HT-29 (cell line): ENCODE results near the gene DACH1. TPM values are rescaled to one million over a fixed set of nuclear protein-coding genes. Genes with fewer than 3 reads are reported as not detected.

Experiments used
- DNase-seq: peaks from one replicate; pipeline ENCODE4 v3.0.0-alpha.2; 2015; ENCODE audit warnings: low spot score
- total RNA-seq: library from RNA; depleted of rRNA; stranded (reverse); fragments of >200 nt; shearing (Covaris generic); gene quantifications from 2 replicates; pipeline ENCODE4 v1.2.3, GENCODE V29; 2014

The DACH1 gene
- total RNA-seq, 1 experiment from 2014 or later = 0.48 TPM

DNA sequence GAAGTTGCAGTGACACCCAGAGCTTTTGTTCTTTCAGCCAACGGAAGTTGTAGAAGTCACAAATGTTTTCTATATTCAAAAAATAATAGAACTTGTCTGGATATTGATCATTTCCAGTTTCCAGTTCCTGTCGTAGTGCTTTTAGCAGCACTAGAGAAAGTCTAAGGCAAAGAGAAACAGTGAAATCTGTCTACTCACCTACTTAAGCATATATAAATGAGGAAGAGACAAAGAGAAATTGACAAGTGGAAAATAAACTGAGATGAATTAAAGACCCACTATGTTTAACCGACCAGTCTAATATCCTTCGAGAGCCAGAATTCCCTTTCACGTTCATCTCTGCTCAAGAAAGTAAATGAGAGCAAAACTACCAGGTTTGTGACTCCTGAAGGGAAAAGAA is 36.7 kb downstream of the DACH1 start:
- DNase-seq = no peak

DNA sequence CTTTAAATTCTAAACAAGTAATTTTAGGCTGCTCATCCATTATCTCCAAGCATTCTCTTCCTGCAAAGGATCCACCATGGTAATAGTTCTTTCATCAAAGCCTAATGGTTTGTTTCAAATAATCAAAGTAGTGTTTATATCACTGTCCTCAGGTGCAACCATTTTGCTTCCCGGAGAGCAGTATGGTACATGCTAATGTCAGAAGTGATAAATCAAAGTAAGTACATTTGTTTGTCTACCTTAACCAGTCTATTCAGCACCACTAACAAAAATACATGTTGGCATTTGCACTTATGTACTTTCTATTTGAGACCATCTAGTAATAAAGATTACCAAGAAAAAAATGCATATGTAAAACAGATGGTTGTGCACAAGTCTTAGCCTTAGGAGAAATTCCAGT is 37.5 kb downstream of the DACH1 start:
- no peak for DNase-seq

- no peak for DNase-seq
These were observed 38.4 kb downstream of the DACH1 start for GRCh38 chr13:71828564-71828963.

GRCh38 chr13:71828117-71828516 is 38.9 kb downstream of the DACH1 start:
- DNase-seq = no peak

DNA sequence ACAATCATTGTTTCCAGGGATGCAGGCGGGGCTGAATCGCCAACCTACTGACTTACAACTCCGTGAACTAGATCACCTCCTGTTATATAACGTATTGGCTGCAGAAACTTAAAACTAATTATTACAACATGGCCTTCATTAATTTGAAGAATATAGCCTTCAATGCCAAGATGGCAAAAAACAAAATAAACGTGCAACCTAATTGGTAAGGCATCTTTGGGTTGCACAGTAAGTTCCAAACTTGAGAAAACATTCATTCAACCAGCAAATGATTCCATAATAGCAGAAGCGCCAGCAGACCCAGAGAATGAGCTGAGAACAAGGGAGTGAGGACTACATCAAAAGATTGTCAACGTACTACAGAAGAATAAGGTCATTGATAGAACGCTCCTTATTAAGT is 39.8 kb downstream of the DACH1 start:
- no peak for DNase-seq

DNA sequence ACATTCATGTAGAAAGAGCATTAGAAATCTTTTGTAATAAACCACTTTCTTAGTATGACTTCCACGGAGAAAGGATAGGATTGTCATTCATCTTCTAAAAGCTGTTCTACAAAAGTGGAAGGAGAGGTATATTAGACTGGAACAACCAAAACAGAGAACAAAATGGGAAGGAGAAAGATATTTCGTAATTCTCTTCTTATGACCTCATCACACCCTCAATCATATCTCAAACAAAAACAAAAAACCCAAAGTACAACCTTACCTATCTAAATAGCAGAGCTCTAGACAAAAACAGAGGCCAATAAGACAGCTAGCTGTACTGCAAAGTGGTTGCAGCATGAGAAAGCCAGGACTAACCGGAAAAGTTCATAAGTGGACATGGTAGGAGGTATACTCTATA is 46.3 kb downstream of the DACH1 start:
- DNase-seq = no peak

GRCh38 chr13:71817335-71817734 is 49.7 kb downstream of the DACH1 start:
- DNase-seq = no peak

DNA sequence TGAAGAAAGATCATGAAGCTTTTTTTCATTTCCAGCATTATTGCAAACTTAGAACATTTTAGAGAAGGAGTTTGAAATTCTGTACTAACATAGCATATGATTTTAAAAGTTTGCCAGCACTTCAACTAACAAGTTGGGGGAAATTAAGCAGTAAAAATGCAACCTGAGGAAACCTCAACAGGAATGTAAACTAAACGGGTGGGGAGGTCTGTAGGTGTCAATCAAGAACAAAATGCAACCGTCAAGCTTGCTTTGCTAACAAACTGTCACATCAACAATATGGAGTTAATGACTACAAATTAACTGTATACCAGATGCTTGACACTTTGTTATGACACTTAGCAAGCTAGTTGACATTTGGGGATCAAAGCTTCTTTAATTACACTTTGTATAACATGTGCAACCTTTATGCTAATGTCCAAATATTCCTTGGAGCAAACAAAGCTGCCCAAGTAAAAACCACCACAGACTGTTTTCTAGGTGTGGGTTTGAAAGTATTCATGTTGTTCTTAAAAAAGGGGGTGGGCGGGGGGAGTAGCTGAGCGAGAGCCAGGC is 52.1 kb downstream of the DACH1 start:
- no peak for DNase-seq

GRCh38 chr13:71813187-71813586 is 53.8 kb downstream of the DACH1 start:
- no peak for DNase-seq

DNA sequence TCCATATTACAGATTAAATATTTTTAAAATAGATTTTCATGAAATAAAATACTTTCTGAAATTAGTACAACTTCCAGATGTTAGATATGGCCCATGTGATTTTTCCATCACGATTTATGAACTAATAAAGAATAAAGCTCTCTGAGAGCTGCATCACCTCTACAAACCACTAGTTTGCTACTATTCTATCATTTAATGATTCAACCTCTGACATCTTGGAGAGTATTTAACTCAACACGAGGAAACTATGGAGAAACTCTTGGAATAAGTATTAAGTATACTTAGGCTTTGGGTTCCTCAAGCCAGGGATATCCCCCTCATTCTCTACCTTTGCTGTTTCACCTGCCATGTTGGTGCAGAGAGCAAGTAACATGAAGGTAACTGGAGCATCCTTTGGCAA is 55.7 kb downstream of the DACH1 start:
- DNase-seq = no peak

- no peak for DNase-seq
These were observed 58.3 kb downstream of the DACH1 start for GRCh38 chr13:71808708-71809107.

DNA sequence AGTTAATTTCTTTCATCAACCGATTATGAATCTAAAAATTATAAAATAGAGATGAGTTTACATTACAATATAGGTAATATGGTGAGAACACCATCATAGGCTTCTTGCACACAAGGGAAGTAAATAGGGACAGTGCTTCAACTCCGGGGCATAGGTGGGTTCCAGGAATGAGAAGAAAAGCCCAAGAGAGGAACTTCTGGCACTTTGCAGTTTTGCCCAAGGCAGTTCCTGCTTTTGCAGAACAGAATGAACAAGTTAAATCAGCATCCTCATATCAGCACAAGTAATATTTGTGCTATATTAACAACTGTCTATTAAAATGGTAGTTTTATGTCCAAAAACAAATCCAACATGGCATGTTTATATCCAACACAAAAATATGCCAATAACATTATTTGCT is 60.1 kb downstream of the DACH1 start:
- DNase-seq = no peak

- DNase-seq = no peak
These were observed 63.9 kb downstream of the DACH1 start for GRCh38 chr13:71803066-71803465.

GRCh38 chr13:71801781-71802180 is 65.2 kb downstream of the DACH1 start:
- no peak for DNase-seq

GRCh38 chr13:71801165-71801760 is 65.7 kb downstream of the DACH1 start:
- no peak for DNase-seq

DNA sequence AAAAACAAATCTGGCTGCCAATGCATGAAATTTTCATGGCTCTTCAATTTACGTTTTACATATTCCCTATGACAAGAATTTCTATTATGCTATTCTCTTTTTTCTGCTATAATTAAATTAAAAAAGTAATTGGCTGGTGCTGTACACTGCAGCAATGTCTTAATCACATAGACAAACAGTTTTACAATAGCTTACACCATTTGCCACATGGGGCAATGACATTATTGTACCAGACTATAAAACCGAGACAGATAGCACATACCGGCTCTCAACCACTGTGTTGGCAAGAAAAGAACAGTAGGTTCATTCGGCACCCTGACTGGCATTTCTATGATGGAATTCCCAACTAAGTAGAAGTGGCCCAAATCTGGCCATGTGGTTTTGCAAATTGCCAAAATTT is 67.7 kb downstream of the DACH1 start:
- no peak for DNase-seq

- no peak for DNase-seq
These were observed 68.3 kb downstream of the DACH1 start for GRCh38 chr13:71798707-71799106.

DNA sequence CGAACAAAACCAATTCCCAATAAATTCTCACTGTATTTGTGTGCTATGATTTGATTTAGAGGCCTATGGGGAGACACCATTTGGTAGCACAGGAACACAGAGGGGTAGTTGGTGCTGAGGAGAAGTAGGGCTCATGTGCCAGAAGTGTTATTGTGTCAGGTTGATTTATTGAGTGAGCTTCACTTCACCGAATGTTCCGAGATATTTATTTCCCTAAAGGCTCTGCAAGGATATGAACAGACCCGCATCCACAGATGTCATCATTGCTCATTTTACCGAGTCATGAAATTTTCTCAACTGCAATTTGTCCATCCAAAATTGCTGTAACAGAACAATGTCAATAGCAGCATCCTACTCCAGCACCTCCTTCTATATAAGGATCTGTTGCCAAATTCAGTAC is 69.5 kb downstream of the DACH1 start:
- no peak for DNase-seq

DNA sequence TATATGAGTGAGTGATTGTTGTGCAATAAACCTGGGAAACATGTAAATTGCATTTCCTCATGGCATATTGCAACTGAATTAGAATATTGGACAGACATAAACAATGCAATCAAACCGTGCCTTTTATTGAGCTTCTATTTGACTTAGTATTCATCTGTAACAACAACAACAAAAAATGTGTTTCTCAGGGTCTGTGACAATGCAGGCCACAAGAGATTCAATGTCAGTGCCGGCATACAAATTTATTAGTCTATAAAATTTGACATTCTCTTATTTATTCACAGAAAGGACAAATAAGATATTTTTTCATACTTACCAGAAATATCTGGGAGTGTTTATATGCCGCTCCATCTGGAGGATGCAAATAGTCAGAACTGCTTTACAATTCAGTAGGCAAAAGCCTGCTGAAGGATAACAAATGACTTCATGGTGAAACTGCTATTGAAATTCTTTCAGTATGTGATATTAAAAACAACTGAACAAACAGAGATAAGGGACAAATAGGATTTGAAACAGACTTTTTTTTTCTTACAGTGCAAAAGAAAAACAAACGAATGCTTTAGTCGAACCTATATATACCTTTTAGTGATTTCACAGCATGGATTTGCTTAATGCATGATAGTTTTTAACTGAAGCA is 77.2 kb downstream of the DACH1 start:
- no peak for DNase-seq

DNA sequence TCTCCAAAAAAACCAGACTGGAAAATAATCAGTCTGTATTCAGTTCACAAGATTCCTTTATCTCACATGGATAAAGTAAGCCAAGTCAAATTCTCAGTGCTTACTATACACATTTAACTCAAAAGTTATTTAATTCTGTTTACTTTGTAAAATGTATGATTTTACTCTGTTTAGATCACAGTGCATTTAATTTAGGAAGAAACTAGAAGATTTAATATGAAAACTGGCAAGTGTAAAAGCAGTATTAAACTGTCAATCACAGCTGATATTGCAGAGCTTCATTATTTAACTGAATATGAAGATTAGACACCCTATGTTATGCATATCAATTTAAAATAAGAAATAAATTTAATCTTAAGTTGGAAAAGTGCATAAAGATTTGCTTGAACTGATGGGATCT is 78.0 kb downstream of the DACH1 start:
- DNase-seq = no peak

- DNase-seq = no peak
These were observed 79.6 kb downstream of the DACH1 start for GRCh38 chr13:71787414-71787813.

- DNase-seq = no peak
These were observed 80.1 kb downstream of the DACH1 start for GRCh38 chr13:71786875-71787274.

GRCh38 chr13:71785361-71785760 is 81.6 kb downstream of the DACH1 start:
- no peak for DNase-seq

DNA sequence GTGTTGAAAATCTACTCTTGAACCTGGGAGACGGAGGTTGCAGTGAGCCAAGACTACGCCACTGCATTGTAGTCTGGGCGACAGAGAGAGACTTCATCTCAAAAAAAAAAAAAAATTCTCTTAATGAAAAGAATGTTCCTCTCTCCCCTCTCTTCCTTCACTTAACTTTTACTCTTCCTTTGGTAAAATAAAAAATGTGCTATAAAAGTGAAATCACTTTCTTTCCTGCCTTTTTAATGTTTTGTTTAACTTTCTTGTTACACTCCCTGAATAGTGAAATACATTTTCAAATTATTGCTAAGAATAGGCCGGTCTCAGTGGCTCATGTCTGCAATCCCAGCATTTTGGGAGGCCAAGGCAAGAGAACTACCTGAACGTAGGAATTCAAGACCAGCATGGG is 86.5 kb downstream of the DACH1 start:
- DNase-seq = no peak
